Frontal cortex (tissue), 4 donors: ENCODE results near the gene F2R. TPM values are rescaled to one million over a fixed set of nuclear protein-coding genes. Genes with fewer than 3 reads are reported as not detected.
A peak's percentile ranks its signal among the peaks of the same experiment; 100 is the strongest.
"Not testable (repeated sequence)": the region's sequence is repeated elsewhere in the genome, so short reads cannot be mapped to it uniquely, and the experiment has no call there.

Source experiments
- DNase-seq, 2 donors: peaks; one replicate each; pipeline ENCODE4 v3.0.0; 2012; ENCODE audit warnings: low spot score in 2 of 2
- FAIRE-seq: peaks from 2 replicates; lab custom pipeline; 2012; peaks lifted over from hg19 to GRCh38; lab: Jason Lieb, UNC
- total RNA-seq: library from RNA; depleted of rRNA; stranded (reverse); fragments of >200 nt; gene quantifications from one replicate; pipeline ENCODE4 v1.2.3, GENCODE V29; 2014
- donor health status: control.
- donor health status: control.
- donor health status: control.

F2R gene
- total RNA-seq, result 22.8 TPM

DNA sequence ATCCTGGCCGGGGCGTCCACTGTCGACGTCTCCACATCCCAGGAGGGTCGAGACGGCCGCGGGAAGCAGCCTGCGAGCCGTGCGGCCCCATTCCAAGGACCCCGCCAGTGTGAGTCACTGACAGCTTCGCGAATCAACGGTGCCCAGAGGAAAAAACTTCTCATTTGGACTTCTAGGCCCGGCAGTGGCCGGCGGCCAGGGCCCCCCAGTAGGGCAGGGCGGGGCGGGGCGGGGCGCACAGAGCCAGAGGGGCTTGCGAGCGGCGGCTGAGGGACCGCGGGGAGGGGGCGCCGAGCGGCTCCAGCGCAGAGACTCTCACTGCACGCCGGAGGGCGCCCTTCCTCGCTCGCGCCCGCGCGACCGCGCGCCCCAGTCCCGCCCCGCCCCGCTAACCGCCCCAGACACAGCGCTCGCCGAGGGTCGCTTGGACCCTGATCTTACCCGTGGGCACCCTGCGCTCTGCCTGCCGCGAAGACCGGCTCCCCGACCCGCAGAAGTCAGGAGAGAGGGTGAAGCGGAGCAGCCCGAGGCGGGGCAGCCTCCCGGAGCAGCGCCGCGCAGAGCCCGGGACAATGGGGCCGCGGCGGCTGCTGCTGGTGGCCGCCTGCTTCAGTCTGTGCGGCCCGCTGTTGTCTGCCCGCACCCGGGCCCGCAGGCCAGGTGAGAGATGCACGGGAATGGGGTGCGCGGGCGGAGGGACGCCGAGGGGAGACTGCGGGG lies at the start of gene F2R:
Gene F2R (plus strand): TSS at position 391 of the 720 bp plus-strand sequence. CDS start 182 bp downstream, at position 573.
- DNase-seq, result peak; percentile 54 to 63
- no peak for FAIRE-seq

DNA sequence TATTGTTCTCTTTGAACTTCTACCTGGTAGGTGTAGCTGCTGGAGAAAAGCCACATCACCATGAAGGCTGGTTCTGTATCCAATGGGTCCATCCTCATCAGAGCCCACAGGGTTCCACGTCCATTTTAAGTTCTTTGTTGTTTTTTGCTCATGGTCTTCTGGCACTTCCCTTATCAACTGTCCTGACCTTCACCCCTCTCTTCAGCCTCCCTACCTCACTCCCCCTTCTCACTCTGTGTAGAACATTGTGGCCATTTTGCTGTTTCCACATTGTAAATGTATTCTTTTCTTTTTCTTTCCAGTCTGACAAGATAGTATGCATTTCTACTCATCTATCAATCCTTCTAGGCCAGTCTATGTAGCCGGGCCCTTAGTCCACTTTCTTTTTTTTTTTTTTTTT lies 48.4 kb upstream of the F2R start:
- FAIRE-seq, result no peak

DNA sequence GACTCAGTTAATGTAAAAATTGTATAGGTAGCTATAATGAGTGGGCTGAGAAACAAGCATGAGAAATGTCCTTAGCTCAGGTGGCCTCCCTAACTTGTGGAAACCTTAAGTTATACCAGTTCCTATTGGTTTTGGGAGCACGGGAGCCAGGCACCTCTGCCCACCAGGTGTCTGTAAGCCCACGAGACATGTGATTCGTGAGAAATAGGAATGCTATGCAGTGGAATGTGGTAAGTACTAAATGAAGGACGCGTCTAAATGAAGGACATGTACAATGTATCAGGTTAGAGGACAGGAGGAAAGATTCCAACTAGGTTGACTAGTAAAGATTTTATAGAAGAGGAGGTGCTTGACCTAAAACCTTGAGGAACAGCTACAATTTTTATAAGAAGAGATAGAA lies 46.7 kb upstream of the F2R start:
- FAIRE-seq (no peak), DNase-seq (no peak)

More for the DNA sequence above, 48.4 kb upstream of the F2R start:
- DNase-seq, result no peak

DNA sequence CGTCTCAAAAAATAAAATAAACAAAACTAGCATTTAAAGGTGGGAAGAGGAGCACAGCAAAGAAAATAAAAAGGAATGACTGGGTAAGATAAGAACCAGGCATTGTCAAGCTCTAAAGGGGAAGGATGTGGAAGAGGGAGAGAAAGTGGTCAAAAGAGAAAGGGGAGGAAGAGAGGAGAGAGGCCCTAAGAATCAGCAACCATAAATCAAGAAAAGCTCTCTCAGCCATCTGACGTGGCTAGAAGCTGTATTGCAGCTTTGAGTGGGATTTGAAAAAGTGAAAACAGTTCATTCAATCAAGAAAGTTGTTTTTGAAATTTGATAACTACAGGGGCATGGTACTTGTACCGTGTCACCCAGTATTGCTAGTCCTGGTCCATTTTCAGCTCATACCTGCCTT lies 45.4 kb upstream of the F2R start:
- no peak for FAIRE-seq

DNA sequence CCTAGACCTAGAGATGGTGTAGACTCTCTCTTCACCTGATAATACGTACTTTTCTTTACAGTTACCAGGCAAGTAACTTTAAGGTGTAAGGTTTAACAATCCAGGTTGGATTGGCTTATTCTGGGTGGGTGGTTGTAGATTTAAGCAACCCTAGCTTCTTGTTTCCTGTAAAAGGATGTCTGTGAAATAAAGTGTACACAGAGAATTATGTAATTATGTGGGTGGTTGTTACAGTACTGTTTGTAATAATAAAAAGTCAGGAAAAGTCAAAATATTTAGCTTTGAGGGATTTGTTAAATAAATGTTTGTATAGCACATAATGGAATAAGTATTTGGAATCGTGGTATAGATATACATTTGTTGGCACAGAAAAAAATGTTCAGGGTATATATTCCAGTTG lies 43.7 kb upstream of the F2R start:
- no peak for FAIRE-seq
- no peak for DNase-seq

More for the DNA sequence above, 45.4 kb upstream of the F2R start:
- no peak for DNase-seq

DNA sequence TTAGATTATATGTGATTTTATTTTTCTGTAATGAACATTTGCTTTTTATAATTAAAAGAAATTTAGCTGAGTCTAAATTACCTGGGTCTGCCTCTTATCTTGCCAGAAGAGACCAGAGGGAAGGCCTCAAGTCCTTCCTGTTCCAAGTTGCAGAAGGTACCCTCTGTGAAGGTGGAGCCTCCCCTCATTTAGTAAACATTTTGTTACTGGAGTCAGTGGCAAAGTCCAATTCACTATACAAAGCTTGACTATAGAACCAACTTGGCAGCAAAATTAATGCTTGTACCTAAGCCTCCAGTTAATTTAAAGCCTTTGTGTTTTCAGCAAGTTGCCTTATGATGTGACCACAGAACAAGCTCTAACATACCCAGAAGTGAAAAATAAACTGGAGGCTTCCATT lies 42.8 kb upstream of the F2R start:
- FAIRE-seq (no peak), DNase-seq (no peak)

DNA sequence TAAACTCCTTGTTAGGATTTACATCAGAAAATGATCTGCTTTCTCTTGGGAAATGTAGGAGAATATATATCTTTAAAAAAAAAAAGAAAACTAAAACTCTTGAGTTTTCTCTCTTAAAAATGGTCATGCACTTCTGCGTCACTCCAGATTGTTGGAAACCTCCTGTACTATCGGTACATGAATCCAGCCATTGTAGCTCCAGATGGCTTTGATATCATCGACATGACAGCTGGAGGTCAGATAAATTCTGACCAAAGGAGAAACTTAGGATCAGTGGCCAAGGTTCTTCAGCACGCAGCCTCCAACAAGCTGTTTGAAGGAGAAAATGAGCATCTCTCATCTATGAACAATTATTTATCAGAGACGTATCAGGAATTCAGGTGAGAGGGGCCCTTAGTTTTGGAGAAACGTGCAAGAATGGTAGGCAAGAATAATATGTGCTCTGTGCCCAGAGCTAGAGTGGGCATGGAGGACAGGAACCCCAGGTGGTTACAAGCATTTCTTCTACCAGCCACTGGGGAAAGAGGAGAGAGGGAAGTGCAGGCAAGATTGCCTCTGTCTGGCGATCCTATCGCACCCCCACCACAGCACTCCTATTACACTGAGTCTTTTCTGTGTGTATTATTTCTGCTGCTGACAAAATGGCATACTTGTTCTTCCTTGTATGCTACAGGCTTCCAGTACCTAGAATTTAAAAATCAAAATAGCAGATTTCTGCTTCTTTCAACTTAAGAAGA lies 41.4 kb upstream of the F2R start:
- DNase-seq, result no peak
- FAIRE-seq, result no peak

DNA sequence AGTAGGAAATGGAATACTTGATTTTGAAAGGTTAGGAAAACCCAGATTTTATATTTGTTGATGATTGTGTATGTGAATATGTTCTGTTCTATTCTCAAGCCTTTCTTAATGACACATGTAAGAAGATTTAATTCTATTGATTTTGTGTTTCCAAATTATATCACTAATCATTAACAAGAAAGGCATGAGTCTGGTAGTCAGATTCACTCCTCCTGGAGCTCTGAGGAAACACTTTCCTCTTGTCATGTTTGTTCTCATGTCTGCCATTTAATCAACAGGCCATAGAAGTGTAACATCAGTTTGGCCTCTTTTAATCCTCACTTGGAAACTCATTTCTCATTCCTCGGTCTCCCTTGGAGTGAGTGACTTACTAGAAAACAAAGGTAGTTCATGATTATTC lies 40.6 kb upstream of the F2R start:
- FAIRE-seq, result no peak
- DNase-seq, result no peak

DNA sequence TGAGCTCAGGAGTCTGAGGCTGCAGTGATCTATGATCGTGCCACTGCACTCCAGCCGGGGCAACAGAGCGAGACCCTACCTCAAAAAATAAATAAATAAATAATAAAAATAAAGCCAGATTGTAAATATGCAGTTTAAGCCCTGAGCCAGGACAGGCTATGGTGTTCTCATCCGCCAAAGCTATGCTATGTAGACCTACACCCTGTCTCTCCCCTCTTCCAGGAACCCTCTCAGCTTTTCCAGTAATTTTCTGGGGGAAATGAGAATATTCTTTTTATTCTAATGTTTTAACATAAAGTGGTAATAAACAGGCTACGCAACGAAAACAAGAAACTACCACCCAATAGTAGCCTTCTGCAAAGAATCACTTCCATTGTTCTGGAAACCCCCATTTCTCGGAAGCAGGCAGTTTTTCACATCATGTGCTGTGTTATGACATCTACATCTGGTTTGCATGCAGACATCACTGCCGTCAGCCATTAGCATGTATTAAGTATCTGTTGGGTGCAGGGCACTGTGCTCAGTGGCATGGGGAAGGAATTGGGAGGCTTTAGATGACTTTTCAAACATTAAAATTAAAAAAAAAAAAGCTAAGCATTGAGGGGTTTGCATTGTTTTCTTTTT lies 38.0 kb upstream of the F2R start:
- no peak for DNase-seq
- FAIRE-seq, result no peak

DNA sequence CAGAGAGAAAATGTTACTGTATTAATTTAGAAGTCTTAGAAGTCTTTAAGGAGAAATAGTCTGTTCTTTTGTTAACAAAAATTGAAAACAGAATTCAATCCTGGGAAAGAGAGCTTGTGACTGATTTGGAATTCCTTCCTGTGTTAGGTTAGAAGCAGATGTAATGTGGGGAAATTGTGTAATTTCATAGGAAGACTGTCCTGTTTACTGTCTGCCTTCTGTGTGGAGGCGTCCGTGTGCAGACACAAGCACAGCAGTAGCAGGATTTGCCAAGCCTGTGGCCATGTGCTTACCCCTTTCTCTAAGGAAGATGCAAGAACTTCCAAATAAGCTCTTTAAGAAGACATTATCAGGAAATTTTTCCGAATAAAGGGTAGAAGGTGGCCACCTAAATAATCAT lies 36.7 kb upstream of the F2R start:
- FAIRE-seq (no peak), DNase-seq (no peak)

DNA sequence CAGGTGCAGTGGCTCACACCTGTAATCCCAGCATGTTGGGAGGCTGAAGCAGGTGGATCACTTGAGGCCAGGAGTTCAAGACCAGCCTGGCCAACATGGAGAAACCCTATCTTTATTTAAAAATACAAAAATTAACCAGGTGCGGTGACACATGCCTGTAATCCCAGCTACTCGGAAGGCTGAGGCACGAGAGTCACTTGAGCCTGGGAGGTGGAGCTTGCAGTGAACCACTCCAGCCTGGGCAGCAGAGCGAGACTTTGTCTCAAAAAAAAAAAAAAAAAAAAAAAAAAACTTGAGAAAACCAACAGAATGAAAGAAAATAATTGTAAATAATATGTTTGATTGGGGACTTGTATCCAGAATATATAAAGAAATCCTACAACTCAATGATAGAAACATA lies 35.1 kb upstream of the F2R start:
- DNase-seq, FAIRE-seq: not testable (repeated sequence)

DNA sequence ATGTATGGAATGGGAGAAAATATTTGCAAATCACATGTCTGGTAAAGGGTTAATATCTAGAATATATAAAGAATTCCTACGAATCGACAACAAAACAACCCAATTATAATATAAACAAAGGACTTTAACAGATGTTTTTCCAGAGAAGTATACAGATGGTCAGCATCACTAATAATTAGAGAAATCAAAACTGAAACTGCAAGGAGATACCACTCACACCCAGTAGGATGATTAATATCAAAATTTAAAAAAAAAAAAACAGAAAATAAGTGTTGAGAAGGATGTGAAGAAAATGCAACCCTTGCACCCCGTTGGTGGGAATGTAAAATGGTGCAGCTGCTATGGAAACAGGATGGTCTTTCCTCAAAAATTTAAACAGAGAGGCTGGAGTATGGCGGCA lies 34.6 kb upstream of the F2R start:
- DNase-seq (no peak), FAIRE-seq (no peak)

DNA sequence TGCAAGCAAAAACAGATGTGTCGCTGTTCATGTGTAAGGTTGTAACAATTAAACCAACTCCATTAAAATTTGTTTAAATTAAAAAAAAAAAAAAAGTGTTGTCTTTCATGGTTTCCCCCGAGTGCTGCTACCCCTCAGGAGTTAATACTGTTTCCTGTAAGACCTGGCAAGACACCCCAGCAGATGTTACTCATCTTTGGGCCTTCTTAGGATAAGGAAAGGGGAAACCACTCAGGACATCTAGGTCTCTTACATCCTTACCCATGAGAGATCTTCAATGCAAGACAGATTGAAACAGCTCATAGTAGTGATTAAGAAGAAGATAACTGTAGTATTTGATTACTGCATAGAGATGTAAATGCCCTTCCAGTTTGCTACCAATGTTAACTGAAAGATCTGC lies 33.5 kb upstream of the F2R start:
- DNase-seq (no peak), FAIRE-seq (no peak)

DNA sequence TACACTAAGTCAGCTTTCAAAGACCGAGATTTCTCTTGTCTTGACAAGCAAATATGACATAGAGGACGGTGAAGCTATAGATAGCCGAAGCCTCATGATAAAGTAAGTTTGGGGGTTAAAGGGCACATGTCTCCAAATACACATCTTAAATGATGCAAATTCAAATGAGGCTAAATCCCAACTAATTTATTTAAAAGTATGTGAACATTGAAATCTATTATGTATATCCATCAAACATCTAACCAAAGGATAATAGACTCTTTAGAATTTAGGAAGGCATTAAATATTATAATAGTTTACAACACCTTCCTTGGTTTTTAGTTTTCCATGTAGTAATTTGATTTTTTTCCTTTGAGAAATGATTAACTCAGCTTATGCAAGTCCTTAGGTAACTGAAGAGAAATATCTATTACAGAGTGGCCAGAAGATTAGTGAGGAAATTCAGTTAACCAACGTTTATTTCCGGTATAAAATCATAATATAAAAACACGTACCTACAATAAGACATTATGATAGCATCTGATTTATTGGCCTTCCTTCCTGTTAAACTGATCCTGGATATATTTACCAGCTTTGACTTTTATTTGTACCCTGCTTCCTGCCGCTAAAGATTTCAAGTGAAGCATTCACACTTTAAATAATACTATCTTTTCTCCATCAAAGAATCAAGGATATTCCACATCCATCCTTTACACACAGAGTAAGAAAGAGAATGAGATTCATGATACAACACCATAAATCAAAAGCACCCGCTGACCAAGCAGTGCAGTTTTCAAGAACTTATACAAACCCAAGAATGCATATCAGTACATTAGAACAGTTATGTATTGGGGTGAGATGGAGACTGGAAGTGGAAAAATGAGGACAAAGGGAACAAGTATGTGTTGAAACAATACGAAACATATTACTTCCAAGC lies 31.9 kb upstream of the F2R start:
- DNase-seq (no peak), FAIRE-seq (no peak)

DNA sequence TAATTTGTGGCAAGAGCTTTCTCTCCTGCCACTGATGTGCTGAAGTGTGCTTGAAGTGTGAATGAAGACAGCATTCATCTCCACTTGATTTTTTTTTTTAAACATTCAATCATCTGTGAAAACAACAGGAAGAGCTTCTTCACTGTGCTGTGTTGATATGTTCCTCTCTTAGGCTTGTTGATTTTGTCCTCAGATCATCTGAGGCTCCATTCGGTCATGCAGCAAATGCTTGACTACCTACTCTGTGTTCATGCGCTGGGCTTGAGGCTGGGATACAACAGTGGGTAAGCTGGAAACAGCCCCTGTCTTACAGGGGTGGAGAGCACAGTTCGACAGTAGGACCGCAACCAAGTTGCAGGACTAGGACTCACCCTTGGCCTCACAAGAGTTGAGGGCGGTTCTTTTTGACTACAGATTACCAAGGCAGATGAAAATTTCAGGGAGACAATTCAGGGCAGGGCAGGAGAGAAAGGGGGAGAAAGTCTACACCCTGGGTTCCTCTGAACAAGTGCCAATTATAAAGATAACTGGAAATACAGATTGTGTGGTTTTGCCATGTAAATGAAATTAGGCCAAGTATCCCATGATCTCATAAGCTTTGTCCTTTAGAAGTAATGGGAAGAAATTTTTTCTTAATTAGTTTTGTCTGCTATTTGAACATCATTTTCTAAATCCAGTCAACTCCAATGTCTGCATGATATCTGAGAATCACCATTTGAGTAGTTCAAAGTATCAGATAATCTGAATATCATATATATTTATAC lies 31.0 kb upstream of the F2R start:
- FAIRE-seq (no peak), DNase-seq (no peak)

DNA sequence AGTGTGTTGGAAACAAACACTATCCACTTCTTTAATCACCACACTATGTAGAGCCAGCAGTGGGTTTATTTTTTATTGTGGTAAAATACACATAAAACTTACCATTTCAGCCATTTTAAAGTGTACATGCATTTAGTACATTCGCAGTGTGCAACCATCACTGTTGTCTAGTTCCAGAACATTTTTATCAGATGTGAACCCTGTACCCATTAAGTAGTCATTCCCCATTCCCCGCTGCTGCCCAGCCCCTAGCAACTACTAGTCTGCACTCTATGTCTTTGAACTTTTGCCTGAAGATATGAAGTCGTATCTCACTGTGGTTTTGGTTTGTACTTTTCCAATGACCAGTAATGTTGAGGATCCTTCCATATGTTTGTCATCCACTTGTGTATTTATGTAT lies 30.2 kb upstream of the F2R start:
- no peak for DNase-seq
- no peak for FAIRE-seq

DNA sequence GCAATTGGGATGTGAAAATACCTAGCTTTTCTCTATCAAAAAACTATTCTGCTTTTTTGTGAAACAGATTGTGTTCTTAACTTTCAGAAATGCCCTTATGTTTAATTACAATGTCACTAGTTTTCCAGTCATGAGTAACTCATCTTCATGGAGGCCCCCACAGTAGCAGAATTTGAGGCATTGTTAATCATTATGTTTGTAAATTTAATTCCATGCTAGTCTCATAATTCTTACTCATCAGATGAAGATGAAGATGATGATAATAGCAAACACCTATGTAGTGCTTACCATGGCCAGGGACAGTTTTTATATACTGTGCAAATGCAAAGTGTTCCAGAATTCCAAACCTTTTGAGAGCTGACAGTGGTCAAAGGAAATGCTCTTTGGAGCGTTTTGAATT lies 27.7 kb upstream of the F2R start:
- DNase-seq (no peak), FAIRE-seq (no peak)

DNA sequence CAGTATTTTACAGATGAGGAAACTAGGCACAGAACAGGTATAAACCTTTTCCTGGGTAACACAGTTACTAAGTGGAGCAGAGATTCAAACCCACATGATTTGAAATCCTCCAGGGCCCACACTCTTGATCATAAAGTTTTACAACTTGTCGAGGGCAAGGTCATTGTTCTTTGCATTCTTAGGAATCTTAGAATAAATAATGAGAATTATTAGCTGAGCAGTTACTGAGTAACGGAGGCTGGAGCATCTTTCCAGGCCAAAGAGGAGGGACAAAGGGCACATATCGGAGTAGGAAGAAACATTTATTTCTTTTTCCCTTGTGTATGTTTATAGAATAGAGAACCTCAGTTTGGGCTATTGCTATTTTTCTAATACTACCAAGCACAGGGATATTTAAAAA lies 27.1 kb upstream of the F2R start:
- FAIRE-seq, result no peak
- DNase-seq, result no peak

DNA sequence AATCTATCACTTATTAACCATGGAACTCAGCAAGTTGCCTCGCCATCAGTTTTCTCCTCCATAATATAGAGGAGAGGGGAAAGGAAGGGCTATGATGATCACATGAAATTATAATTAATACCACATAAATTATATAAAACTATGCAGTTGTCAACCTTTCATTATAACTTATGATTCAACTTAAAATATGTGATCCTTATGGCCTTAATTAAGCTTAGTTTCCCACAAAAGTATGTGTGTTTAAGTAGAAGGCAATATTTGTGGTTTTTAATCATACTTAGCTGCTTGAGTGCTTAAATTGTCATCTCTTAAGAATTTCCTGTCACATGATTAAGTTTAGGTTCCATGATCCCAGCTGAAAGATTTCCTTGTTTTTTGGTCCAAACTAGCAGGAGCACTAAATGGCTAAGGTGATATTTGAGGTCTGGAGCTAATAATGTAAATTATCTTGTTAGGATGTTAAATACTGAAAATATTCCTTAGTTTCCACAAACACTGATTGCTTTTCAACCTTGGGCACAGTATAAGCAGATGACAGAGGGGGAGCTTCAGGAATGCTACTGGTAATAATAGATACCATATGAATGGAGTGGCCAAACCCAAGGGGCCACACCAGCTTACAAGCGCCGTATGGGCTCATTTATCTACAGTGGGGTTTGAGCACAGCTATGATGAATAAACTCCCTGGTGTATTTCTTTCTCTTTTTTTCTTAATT lies 26.4 kb upstream of the F2R start:
- DNase-seq (no peak), FAIRE-seq (no peak)
